NCI-H69 (cell line): ENCODE data around the gene TMEFF2.

ENCODE experiments used
- DNase-seq: peaks from one replicate; lab custom pipeline; 2025; lab: John Stamatoyannopoulos, UW

TMEFF2 gene, protein sequence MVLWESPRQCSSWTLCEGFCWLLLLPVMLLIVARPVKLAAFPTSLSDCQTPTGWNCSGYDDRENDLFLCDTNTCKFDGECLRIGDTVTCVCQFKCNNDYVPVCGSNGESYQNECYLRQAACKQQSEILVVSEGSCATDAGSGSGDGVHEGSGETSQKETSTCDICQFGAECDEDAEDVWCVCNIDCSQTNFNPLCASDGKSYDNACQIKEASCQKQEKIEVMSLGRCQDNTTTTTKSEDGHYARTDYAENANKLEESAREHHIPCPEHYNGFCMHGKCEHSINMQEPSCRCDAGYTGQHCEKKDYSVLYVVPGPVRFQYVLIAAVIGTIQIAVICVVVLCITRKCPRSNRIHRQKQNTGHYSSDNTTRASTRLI

DNA sequence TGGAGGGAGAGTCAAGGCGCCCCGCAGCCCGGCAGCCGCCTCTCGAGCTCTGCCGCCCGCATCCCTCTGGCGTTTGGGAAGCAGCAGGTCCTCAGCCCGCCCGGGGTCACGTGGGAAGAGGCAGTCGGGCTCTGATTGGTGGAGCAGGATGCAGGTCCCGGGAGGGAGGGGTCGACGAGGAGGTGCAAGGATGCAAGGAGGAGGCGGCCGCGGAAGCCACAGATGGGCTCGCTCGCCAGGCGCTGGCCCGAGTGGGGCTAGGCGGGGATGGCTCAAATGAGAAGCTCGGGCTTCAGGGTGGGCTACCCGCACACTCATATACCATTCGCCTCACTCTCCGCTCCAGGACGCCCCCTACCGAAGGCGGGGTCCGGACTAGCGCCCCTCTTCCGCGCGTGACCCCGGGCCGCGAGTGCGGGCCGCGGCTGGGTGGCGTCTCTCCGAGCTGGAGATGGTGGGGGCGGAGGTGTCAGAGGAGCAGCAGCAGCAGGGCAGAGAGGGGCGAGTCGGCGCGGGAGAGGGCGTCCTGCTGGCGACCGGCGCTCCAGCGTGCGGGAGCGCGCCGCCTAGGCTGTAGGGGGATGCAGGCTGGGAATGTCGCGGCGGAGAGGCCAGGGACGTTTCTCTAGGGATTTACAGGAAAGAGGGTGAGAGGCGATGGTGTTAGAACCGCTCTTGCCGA, at the start of gene TMEFF2:
TSS of gene TMEFF2 (minus strand) at position 68 of the 682 bp plus-strand sequence. CDS start 409 bp downstream, outside the sequence.
- DNase-seq: peak; percentile 90

GRCh38 chr2:192243488-192243887, 48.8 kb upstream of the TMEFF2 start:
- DNase-seq: no peak

DNA sequence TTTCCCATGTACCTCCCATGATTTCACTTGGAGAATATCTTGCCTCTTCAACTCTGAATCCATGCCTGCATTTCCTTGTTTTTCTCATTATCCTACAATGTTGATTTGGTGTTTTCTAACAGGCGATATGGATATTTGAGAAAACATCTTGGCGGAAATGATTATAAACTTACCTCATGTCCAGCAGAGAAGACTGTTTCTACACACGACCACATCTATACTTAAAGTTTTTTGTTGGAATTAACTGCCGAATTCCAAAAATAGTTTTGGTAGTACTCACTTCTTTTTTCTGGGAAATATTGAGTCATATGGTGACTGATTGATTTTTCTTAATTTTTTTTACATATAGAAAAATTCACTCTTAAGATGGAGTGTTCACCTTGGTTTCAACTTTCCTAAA, 41.4 kb upstream of the TMEFF2 start:
- no peak for DNase-seq

DNA sequence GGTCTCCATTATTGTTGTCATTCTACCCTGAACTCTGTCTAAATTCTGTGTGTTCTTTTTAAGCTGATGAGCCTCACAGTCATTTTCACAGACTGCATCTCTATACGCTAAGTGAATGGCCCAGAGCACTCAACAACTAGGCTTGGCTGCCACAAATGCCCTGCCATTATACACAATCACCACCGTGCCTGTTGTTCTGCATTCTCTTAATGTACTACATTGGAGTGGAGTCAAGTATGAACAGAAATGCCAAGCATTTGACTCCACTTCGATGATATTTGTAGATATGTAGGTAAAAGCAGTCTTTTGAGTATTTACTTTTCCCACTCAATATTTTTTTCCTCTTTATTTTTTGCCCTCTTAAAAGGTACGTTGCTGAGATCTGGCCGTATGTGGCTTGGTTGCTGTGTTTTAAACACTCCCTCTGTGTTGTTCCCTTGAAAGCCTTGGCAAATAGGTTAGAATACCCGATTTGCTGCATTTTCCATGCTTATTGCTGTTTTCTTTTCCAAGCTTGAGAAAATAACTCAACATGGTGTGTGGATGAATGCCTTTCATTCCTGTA, 36.2 kb upstream of the TMEFF2 start:
- peak; percentile 43 for DNase-seq

DNA sequence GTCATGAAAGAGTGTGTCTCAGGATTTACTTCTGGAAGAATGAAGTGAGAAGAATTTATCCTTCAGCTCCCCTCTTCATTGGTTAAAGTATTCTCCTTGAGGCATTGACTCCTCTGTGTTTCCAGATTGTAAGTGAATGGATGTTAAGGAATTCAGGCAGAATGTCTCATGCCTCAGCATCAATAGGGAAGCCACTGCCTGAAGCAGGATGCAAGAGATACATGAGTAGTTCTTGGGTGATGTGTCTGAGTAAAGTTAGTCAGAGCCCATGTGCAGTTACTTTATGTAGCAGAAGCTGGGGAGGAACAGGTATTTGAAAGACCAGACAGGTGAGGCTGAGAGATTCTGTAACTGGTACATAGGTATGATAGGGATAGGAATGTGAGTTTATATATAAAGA, 34.0 kb upstream of the TMEFF2 start:
- DNase-seq: no peak

DNA sequence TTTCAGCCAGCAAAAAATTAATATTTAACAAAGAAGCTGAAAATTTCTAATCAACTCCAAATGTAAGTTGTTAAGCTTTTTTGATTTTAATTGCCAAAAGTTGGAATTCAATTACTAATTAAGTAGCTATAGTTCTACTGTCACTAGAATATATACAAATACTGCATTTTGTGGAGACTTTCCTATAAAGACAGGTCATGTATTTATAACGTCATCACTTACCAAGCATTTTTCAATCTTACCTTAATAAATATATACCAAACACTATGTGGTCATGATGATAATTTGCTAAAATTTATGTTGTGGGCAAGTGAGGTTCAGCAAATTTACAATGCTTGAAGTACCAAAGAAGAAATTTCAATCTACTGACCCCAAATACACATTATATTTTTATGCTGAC, 24.2 kb upstream of the TMEFF2 start:
- no peak for DNase-seq

- DNase-seq: no peak
These were observed 23.6 kb upstream of the TMEFF2 start for GRCh38 chr2:192218377-192218776.

- no peak for DNase-seq
These were observed 21.6 kb upstream of the TMEFF2 start for GRCh38 chr2:192216336-192216735.

GRCh38 chr2:192215096-192215877, 20.6 kb upstream of the TMEFF2 start:
- no peak for DNase-seq

DNA sequence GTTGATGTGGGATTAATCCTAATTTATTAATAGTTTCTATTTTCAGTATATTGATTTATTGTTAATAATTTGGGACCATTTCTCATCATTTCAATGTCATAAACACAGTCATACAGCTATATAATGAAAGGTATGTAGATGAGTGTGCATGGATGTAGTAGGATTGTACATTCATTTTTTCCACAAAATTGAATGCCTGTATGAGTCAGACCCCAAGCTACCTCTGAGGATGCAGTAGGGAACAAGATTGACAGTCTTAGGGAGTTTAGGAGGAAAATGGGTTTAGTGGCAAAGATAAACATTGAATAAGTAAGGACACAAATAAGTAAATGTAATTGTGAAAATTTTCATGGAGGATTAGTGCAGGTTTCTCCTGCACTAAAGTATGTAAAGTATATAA, 14.1 kb upstream of the TMEFF2 start:
- DNase-seq: no peak

DNA sequence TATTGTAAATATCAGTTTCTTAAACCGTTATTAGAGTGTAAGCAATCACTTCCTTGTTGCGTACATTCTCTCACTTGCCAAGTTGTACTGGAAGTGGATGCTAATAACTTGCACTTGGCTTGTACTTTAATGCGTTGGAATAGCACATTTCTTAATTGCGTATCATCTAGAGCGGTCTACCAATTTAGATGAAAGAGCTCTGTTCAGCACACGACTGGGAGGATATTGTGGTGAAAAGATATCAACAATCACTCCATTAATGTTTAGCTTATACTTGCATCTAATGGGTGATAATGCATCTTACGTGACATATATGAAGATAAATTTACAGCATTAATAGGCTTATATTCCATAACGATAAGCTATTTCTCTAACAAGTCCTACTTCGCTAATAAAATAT, 11.7 kb upstream of the TMEFF2 start:
- no peak for DNase-seq

DNA sequence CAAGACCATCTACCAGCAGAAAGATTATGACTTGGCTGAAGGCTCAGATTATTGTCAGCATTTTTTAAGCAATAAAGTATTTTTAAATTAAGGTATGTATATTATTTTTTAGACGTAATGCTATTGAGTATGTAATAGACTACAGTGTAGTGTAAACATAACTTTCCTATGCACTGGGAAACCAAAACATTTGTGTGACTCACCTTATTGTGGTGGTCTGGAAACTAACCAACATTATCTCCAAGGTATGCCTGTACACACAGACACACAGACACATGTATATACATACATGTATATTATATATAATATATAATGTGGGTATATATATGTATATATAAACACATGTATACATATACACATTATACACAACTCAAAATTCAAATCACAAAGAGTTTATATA, 9.1 kb upstream of the TMEFF2 start:
- DNase-seq: no peak

GRCh38 chr2:192202373-192202772, 7.6 kb upstream of the TMEFF2 start:
- no peak for DNase-seq

- DNase-seq: no peak
These were observed 6.4 kb upstream of the TMEFF2 start for GRCh38 chr2:192201116-192201515.

DNA sequence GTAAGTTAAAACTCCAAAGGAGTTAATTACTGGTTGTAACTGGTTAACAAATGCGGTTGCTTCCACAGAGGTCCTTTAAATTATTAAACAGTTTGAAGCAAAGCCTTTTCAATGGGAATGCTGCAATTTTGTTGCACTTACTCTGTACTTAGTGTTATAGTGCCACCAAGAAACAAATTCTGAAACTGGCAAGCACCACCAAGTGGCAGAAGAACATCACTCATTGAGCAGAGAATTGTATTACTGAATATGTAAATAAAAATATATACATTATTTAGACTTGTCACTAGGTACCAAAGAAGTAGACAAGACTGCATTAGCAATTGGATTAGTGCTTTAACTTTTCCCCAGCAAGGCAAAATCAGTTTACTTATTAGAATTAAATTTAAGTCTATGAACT, 2.6 kb upstream of the TMEFF2 start:
- DNase-seq: peak; percentile 8

DNA sequence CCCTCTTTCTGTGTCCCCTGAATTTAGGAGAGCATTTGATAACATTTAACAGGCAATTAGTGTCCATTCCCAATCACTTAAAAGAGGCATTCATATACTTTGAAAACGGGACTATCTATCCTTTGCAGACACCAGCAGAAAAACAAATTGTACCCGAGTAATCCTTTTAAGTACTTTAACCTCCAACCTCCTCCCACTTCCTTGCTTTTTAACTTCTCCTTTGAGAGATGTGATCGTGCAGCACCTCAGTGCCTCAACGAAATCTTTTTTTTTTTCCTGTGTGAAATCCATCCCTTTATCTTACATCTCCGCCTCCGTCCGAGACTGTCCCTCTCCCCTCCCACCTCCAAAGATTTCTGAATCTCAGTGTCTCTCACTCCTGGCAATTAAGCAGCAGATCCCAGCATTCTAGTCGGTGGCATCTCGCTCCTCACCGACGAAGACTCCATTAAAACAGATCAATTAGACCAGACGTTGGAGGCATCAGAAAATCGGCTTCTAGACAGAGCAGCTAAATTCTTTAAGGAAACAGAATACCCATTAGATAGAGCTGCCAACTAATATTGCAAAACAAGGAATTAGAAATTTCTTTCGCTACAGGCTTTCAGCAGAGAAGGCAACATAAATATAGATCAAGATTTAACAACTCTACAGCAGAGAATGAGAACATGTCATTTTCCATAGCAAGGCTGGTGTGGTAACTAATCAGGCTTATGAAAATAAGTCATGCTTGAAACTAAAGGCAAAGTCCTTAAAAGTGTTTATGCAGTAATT, 1.9 kb upstream of the TMEFF2 start:
- peak; percentile 1 for DNase-seq

GRCh38 chr2:192195548-192196418, 1.1 kb upstream of the TMEFF2 start:
- peak; percentile 27 for DNase-seq

GRCh38 chr2:192194265-192194865, 368 bp downstream of the TMEFF2 start:
- DNase-seq: peak; percentile 58

DNA sequence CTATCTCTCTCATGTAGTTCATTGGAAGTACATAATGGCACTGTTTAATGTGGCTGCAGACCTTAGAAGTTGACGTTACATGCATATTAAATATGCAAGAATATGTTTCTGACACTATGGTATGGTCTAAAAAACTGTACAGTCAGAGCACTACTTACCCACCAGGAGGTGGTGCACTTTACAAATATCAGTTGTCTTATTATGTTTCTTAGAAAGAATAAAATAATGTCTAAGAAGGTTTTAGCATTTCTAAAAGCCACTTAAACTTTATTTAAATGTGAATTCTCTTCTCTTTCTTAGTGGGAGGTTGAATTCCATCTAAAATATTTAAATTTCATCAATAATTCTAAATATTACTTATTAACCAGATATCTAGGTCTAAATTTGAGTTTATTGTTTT, 4.3 kb downstream of the TMEFF2 start:
- DNase-seq: peak; percentile 32

GRCh38 chr2:192186806-192187205, 7.9 kb downstream of the TMEFF2 start:
- DNase-seq: no peak
